HuH-7 (cell line): ENCODE results near the gene ILDR1.
"Not testable (repeated sequence)": the region's sequence is repeated elsewhere in the genome, so short reads cannot be mapped to it uniquely, and the experiment has no call there.

Experiments
- DNase-seq: peaks from one replicate; pipeline ENCODE4 v3.0.0; 2011; ENCODE audit warnings: low spot score

The ILDR1 gene

GRCh38 chr3:122021811-122022401 is at the start of gene ILDR1:
TSS of gene ILDR1 (minus strand) at chr3:122022247. CDS start at chr3:122022077, 170 bp downstream.
- no peak for DNase-seq

- no peak for DNase-seq
Measured at GRCh38 chr3:122067588-122068240, 45.7 kb upstream of the ILDR1 start.

GRCh38 chr3:122067214-122067550 is 45.1 kb upstream of the ILDR1 start:
- DNase-seq = no peak

- no peak for DNase-seq
Measured at GRCh38 chr3:122066331-122067213, 44.5 kb upstream of the ILDR1 start.

GRCh38 chr3:122064326-122064725 is 42.3 kb upstream of the ILDR1 start:
- DNase-seq = no peak

GRCh38 chr3:122063908-122064307 is 41.9 kb upstream of the ILDR1 start:
- DNase-seq = no peak

GRCh38 chr3:122060040-122060698 is 38.1 kb upstream of the ILDR1 start:
- DNase-seq = no peak

GRCh38 chr3:122058294-122058693 is 36.2 kb upstream of the ILDR1 start:
- DNase-seq = no peak

- DNase-seq = no peak
Measured at GRCh38 chr3:122057671-122058070, 35.6 kb upstream of the ILDR1 start.

GRCh38 chr3:122055215-122055614 is 33.2 kb upstream of the ILDR1 start, which contains the start of gene CD86:
TSS of gene CD86 (plus strand) at chr3:122055362. CDS start at chr3:122055490, 128 bp downstream.
- DNase-seq = no peak

- no peak for DNase-seq
Measured at GRCh38 chr3:122052968-122053367, 30.9 kb upstream of the ILDR1 start.

- not testable (repeated sequence) for DNase-seq
Measured at GRCh38 chr3:122047773-122048172, 25.7 kb upstream of the ILDR1 start.

- DNase-seq = not testable (repeated sequence)
Measured at GRCh38 chr3:122047296-122047695, 25.2 kb upstream of the ILDR1 start.

GRCh38 chr3:122033023-122033422 is 11.0 kb upstream of the ILDR1 start:
- DNase-seq = no peak

- DNase-seq = no peak
Measured at GRCh38 chr3:122032531-122032930, 10.5 kb upstream of the ILDR1 start.

GRCh38 chr3:122031123-122031468 is 9.0 kb upstream of the ILDR1 start:
- DNase-seq = no peak

GRCh38 chr3:122030381-122031122 is 8.5 kb upstream of the ILDR1 start:
- no peak for DNase-seq

- no peak for DNase-seq
Measured at GRCh38 chr3:122025296-122025695, 3.2 kb upstream of the ILDR1 start.

GRCh38 chr3:122024800-122025199 is 2.8 kb upstream of the ILDR1 start:
- DNase-seq = no peak

GRCh38 chr3:122023335-122023910 is 1.4 kb upstream of the ILDR1 start:
- DNase-seq = no peak

GRCh38 chr3:122021037-122021436 is 1.0 kb downstream of the ILDR1 start:
- DNase-seq = no peak
